ENCODE data around the gene CLPX.

CLPX gene

DNA sequence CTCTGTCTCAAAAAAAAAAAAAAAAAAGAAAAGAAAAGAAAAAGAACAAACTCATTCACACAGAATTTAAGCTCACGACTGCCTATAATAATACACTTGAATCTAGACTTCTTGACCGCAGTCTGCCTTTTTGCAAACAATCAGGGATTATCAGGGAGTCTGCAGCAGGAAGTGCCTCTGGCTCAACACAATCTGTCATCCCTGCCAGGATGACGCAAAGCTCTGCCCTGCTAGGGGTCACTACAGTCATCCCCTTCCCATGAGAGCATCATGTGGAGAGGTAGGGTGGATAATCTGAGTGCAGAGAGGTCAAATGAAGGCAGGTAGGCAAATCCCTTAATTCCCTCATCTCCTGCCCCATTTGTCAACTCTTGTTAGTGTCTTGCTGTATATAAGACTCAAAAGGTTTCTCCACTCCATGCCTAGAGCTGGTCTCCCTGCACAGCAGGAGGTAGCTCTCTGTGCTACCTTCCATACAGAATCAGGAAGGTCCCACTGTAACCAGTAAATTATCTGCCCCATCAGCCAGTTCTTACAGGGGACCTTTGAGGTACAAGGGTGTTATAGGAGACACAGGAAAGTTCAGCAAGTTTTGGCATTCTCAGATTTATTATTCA, 74.4 kb downstream of the CLPX start:
- H3F3A ChIP-seq (ENCODE audit: insufficient read depth, low read length) = no peaks in the 10 kb centered on the region
- no peaks in the 10 kb centered on the region for H4K20me1 ChIP-seq (ENCODE audit: insufficient read depth, low read length)
- no peaks in the 10 kb centered on the region for H3K9me3 ChIP-seq (replicated peaks; ENCODE audit: insufficient read depth, low read length)
- H3K4me2 ChIP-seq (ENCODE audit: low read depth, low read length) = no peak overlapping the region
- H2AFZ ChIP-seq (ENCODE audit: low read length) = no peak overlapping the region
- no peak overlapping the region for H3K9ac ChIP-seq (ENCODE audit: low read length)
- H3K4me3 ChIP-seq (ENCODE audit: low read length) = no peak overlapping the region
- no peak overlapping the region for H3K27ac ChIP-seq (ENCODE audit: low read length)
- no peaks in the 10 kb centered on the region for H3K4me1 ChIP-seq (ENCODE audit: low read length)
- TF ChIP-seq EZH2phosphoT487 (IDR thresholded peaks at IDR 0.05; ENCODE audit: low read length) = no peak
- TF ChIP-seq, protein P1, sequence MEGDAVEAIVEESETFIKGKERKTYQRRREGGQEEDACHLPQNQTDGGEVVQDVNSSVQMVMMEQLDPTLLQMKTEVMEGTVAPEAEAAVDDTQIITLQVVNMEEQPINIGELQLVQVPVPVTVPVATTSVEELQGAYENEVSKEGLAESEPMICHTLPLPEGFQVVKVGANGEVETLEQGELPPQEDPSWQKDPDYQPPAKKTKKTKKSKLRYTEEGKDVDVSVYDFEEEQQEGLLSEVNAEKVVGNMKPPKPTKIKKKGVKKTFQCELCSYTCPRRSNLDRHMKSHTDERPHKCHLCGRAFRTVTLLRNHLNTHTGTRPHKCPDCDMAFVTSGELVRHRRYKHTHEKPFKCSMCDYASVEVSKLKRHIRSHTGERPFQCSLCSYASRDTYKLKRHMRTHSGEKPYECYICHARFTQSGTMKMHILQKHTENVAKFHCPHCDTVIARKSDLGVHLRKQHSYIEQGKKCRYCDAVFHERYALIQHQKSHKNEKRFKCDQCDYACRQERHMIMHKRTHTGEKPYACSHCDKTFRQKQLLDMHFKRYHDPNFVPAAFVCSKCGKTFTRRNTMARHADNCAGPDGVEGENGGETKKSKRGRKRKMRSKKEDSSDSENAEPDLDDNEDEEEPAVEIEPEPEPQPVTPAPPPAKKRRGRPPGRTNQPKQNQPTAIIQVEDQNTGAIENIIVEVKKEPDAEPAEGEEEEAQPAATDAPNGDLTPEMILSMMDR (IDR thresholded peaks at IDR 0.05; ENCODE audit: low read length) = no peak
- no peak for TF ChIP-seq EZH2 (optimal IDR thresholded peaks at IDR 0.05; ENCODE audit: low read depth, low read length)
- H3K79me2 ChIP-seq (ENCODE audit: low read length) = no peaks in the 10 kb centered on the region
- H3K27me3 ChIP-seq (replicated peaks; ENCODE audit: insufficient read depth, low read length) = no peaks in the 10 kb centered on the region
- peaks cover 3% of the 10 kb centered on the region; the same call in 1 of the 2 replicates for H3K36me3 ChIP-seq (replicated peaks; ENCODE audit: insufficient read depth, low read length)
- H3K9me2 ChIP-seq (replicated peaks; ENCODE audit: insufficient read depth, low read length) = no peaks in the 10 kb centered on the region
- no peak for DNase-seq

DNA sequence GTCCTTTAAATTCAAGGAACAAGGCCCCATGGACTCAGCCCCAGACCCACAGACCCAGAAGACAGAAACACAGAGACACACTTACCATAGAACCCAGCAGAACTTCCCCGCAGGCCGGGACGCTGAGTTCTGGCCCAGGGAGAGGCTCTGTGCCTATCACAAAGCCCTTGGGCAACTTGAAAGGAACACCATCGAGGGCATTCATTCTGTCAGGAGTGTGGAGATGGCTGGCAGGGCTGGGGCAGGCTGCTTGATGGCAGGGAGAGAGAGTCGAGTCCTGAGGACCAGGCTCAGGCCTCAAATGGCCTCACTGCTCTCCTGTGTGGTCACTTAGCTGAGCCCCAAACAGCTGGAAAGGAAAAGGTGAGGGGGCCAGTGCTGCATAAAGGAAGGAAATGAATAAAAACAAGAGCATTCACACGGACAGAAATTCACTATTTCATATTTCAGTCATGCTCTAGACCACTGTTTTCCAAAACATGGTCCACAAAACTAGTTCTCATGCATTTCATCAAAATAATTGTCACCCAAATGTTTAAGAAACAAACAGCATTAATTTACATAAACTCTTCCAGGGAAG, 79.0 kb downstream of the CLPX start:
- Histone ChIP-seq H3K9me3 (replicated peaks; ENCODE audit: insufficient read depth, low read length) (no peaks in the 10 kb centered on the region), H3K27me3 (replicated peaks; ENCODE audit: insufficient read depth, low read length) (no peaks in the 10 kb centered on the region), H3K4me1 (ENCODE audit: low read length) (no peaks in the 10 kb centered on the region), H3K27ac (ENCODE audit: low read length) (no peak overlapping the region), H3K4me3 (ENCODE audit: low read length) (no peak overlapping the region), H3K79me2 (ENCODE audit: low read length) (no peaks in the 10 kb centered on the region), H3K36me3 (replicated peaks; ENCODE audit: insufficient read depth, low read length) (no peaks in the 10 kb centered on the region; the same call in 1 of the 2 replicates), H3K4me2 (ENCODE audit: low read depth, low read length) (no peak overlapping the region), H4K20me1 (ENCODE audit: insufficient read depth, low read length) (no peaks in the 10 kb centered on the region), H3F3A (ENCODE audit: insufficient read depth, low read length) (no peaks in the 10 kb centered on the region), H3K9ac (ENCODE audit: low read length) (no peak overlapping the region), H2AFZ (ENCODE audit: low read length) (no peak overlapping the region), H3K9me2 (replicated peaks; ENCODE audit: insufficient read depth, low read length) (no peaks in the 10 kb centered on the region)
- TF ChIP-seq EZH2phosphoT487 (IDR thresholded peaks at IDR 0.05; ENCODE audit: low read length) = no peak
- TF ChIP-seq, protein P1 (IDR thresholded peaks at IDR 0.05; ENCODE audit: low read length) = no peak
- TF ChIP-seq EZH2 (optimal IDR thresholded peaks at IDR 0.05; ENCODE audit: low read depth, low read length) = no peak
- no peak for DNase-seq

DNA sequence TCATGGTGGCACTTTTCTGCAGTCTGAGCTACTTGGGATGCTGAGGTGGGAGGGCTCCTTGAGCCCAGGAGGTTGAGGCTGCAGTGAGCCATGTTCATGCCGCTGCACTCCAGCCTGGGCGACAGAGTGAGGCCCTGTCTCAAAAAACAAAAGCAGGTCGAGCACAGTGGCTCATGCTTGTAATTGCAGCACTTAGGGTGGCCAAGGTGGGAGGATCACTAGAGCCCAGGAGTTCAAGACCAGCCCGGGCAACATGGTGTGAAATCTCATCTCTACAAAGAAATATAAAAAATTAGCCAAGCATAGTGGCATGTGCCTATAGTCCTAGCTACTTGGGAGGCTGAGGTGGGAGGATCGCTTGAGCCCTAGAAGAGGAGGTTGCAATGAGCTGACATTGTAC, 80.1 kb downstream of the CLPX start:
- H4K20me1 ChIP-seq (ENCODE audit: insufficient read depth, low read length) = no peaks in the 10 kb centered on the region
- H3K27ac ChIP-seq (ENCODE audit: low read length) = no peak overlapping the region
- no peaks in the 10 kb centered on the region for H3K9me2 ChIP-seq (replicated peaks; ENCODE audit: insufficient read depth, low read length)
- no peaks in the 10 kb centered on the region for H3K79me2 ChIP-seq (ENCODE audit: low read length)
- H3K4me1 ChIP-seq (ENCODE audit: low read length) = no peaks in the 10 kb centered on the region
- H3K27me3 ChIP-seq (replicated peaks; ENCODE audit: insufficient read depth, low read length) = no peaks in the 10 kb centered on the region
- no peak overlapping the region for H2AFZ ChIP-seq (ENCODE audit: low read length)
- no peak overlapping the region for H3K9ac ChIP-seq (ENCODE audit: low read length)
- H3F3A ChIP-seq (ENCODE audit: insufficient read depth, low read length) = no peaks in the 10 kb centered on the region
- DNase-seq = no peak
- no peak for TF ChIP-seq EZH2 (optimal IDR thresholded peaks at IDR 0.05; ENCODE audit: low read depth, low read length)
- TF ChIP-seq EZH2phosphoT487 (IDR thresholded peaks at IDR 0.05; ENCODE audit: low read length) = no peak
- TF ChIP-seq, protein P1 (IDR thresholded peaks at IDR 0.05; ENCODE audit: low read length) = no peak
- H3K4me2 ChIP-seq (ENCODE audit: low read depth, low read length) = no peak overlapping the region
- no peaks in the 10 kb centered on the region for H3K9me3 ChIP-seq (replicated peaks; ENCODE audit: insufficient read depth, low read length)
- H3K4me3 ChIP-seq (ENCODE audit: low read length) = no peak overlapping the region
- no peaks in the 10 kb centered on the region; the same call in 1 of the 2 replicates for H3K36me3 ChIP-seq (replicated peaks; ENCODE audit: insufficient read depth, low read length)
